ENCODE results near the gene KRT39.
"Not testable (repeated sequence)": the region's sequence is repeated elsewhere in the genome, so short reads cannot be mapped to it uniquely, and the experiment has no call there.

KRT39 gene

DNA sequence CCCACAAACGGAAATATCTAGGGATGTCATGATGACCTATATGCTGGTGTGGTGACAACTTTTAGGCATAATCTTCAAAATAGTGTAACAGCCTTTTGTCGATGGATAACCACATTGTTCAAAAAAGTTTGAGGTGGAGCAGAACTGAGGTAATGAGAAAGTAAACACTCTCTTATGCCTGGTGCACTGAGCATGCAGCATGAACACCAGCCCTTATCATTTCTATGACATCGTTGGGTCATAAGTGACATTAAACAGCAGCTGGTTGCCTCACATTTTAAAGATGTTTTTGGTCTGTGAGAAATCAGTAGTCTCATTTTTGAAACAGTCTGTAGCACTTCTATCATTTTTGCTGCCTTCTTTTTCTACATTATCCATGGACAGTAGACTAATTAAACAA lies 31.1 kb downstream of the KRT39 start:
- no peak for TF ChIP-seq CTCF (IDR thresholded peaks at IDR 0.05; ENCODE audit: extremely low read depth, missing control alignments)
- no peak for DNase-seq (ENCODE audit: low spot score)

- TF ChIP-seq CTCF (IDR thresholded peaks at IDR 0.05; ENCODE audit: extremely low read depth, missing control alignments): no peak
- DNase-seq (ENCODE audit: low spot score): no peak
These were observed 34.1 kb downstream of the KRT39 start for GRCh38 chr17:40932608-40933007.

- no peak for TF ChIP-seq CTCF (IDR thresholded peaks at IDR 0.05; ENCODE audit: extremely low read depth, missing control alignments)
- DNase-seq (ENCODE audit: low spot score): no peak
These were observed 35.4 kb downstream of the KRT39 start for GRCh38 chr17:40931311-40931710.

- no peak for DNase-seq (ENCODE audit: low spot score)
- no peak for TF ChIP-seq CTCF (IDR thresholded peaks at IDR 0.05; ENCODE audit: extremely low read depth, missing control alignments)
These were observed 40.4 kb downstream of the KRT39 start for GRCh38 chr17:40926341-40926740.

- TF ChIP-seq CTCF (IDR thresholded peaks at IDR 0.05; ENCODE audit: extremely low read depth, missing control alignments): no peak
- no peak for DNase-seq (ENCODE audit: low spot score)
These were observed 44.5 kb downstream of the KRT39 start for GRCh38 chr17:40922239-40922638.

GRCh38 chr17:40921026-40921425 lies 45.7 kb downstream of the KRT39 start:
- no peak for TF ChIP-seq CTCF (IDR thresholded peaks at IDR 0.05; ENCODE audit: extremely low read depth, missing control alignments)

GRCh38 chr17:40917116-40917515 lies 49.6 kb downstream of the KRT39 start:
- DNase-seq (ENCODE audit: low spot score): not testable (repeated sequence)

More at GRCh38 chr17:40921026-40921425, 45.7 kb downstream of the KRT39 start:
- no peak for DNase-seq (ENCODE audit: low spot score)

GRCh38 chr17:40916366-40916765 lies 50.4 kb downstream of the KRT39 start:
- no peak for TF ChIP-seq CTCF (IDR thresholded peaks at IDR 0.05; ENCODE audit: extremely low read depth, missing control alignments)
- DNase-seq (ENCODE audit: low spot score): no peak

Measured in GM20000 (cell line).